ENCODE measurements around the gene COL8A1.
A peak's percentile ranks its signal among the peaks of the same experiment; 100 is the strongest.

The COL8A1 gene

DNA sequence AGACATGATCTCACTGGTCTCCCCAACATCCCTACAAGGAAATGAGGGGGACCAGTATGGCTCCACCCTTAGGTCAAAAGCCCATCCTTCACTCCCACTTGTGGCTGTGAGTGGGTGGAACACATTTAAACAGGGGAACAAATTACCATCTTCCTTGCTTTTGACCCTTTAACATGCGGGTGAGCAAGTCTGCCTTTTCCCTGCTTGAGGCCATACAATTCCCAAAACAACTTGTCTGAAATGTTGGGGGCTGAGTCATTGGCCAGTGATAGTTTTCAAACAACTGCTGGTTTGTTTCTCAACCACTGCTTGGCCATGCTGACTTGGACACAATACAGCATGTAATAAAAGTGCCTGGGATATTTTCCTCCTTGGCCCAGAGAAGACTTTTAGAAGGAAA lies 39.6 kb downstream of the COL8A1 start:
- no peak for FAIRE-seq

DNA sequence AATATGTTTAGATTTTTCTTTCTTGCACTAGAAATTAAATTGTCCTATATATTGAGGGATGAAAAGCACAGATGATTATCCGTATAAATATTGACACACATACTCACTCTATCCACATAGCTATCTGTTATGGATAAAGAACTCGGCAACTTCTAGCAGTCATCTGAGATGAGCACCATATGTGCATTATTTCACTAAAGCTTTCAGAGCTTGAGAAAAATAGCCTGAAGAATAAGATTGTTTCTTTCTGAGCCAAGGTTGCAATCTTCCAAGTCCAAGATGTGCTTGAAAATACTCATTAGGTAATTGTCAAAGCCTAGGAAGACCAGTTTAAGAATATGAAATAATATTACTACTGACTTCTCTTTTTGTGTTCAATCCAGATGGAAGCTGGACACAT lies 40.5 kb downstream of the COL8A1 start:
- no peak for FAIRE-seq

DNA sequence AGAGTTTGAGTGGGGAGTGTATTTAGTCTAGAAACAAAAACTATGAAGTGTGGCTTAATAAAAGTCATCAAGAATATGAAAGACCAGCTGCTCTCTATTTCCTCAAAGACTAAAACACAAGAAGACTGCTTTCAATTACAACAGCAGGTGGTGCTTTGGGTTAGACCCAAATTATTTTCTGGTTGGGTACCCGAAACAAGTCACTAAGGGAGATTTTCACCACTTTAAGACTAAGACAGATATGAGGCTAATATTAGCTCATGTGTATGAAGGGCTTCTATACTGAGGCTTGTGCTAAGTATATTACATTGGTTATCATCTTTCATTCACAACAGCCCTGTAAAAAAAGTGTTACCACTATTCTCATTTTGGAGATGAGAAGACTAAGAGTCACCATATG lies 43.1 kb downstream of the COL8A1 start:
- no peak for FAIRE-seq

DNA sequence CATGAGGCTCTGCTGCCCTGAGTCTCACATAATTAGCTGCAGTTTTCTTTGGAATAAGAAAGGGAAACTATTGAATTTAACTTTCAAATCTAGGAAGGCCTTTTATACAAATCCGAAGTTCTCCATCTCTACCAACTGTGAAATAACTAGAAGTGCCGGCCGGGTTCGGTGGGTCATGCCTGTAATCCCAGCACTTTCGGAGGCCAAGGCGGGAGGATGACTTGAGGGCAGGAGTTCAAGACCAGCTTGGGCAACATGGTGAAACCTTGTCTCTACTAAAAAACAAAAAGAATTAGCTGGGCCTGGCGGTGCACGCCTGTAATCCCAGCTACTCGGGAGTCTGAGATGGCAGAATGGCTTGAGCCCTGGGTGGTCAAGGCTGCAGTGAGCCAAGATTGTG lies 43.6 kb downstream of the COL8A1 start:
- FAIRE-seq = no peak

DNA sequence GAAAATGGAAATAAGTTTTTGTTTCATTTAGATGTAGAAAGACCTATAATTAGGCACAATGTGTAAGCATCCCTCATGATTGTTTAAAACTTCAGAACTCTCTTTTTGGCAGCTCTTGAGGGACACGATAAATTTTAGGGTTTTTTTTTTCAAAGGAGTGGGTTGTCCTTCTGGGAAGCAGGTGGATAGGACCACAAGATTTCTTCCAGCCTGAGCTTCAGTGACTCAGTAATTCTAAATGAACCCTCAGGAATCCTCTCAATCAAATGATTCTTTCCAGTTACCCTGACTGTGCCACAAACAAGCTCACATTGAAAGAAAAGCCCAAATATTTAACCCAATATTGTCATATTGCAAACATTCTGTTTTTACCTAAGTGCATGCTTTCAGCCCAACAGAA lies 45.1 kb downstream of the COL8A1 start:
- FAIRE-seq = no peak

DNA sequence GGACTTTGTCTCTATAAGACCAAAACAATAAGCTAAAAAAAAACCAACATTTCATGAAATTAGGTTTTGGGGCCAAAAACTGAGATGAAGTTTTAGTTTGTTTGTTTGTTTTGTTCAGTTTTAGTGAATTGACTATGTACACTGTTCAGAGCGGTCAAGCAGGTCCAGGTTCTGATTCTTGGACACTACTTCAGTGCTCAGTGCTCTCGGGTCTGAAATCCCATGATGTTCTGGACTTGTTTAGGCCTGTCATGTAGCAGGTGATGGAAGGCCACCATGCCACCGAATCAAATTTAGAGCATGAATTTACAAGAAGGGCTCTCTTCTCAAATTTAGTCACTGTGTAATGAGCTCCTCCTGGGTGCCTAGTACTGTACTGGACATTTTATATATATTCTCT lies 45.5 kb downstream of the COL8A1 start:
- no peak for FAIRE-seq

DNA sequence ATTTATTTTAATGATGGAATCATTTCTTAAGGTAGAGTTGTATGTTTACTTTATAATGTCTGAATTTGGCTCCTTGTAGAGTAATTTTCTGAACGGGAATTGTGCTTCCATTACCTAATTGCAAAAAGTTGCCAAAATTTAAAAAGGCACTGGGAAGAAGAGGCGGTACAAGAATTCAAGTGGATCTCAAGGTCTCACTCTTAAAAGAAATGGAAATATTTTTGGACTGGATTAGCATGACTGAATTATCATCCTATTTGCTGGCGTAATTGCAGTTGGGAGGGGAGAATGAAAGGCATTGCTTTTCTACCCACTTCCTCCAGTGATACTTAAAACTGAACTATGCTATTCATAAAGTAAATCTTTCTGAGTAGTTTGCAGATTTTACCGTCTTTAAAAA lies 46.2 kb downstream of the COL8A1 start:
- FAIRE-seq = no peak

DNA sequence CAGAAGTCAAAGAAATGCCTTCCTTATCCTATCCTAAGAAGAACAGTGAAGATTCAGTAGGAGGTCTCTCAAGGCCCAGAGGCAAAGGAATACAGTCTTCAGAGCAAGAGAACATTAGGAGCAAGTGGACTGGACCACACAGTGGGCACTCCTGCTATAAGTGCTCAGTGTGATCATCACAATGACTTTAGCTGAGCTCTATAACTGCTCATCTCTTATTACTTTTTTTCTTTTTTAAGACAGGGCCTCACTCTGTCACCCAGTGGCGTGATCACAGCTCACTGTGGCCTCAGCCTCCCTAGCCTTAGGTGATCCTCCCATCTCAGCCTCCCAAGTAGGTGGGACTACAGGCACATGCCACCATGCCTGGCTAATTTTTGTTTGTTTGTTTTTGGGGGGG lies 48.1 kb downstream of the COL8A1 start:
- no peak for FAIRE-seq

DNA sequence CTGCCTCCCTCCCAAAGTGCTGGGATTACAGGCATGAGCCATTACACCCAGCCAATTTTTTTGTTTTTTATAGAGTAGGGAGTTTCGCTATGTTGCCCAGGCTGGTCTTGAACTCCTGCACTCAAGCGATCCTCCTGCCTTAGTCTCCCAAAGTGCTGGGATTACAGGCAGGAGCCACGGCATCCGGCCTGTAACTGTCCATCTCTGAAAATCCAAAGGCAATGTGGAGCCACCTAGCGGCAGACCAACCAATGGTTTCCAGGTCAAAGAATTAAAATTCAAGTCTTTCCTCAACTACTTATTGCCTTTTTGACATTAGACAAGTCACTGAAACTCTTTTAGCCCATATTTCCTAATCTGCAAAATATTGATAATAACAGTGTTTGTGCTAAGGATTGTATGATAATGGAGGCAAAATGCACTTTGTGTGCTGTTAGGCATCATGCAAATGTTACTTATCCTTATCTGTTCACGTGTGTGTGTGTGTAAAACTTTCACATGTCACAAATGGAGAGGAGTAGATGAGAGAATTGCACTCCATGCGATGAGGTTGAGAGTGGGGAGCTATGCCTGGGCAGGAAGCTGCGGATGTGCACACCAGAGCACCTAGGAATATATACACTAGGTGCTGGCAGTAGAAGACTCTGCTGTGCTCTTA lies 48.7 kb downstream of the COL8A1 start:
- FAIRE-seq = no peak

DNA sequence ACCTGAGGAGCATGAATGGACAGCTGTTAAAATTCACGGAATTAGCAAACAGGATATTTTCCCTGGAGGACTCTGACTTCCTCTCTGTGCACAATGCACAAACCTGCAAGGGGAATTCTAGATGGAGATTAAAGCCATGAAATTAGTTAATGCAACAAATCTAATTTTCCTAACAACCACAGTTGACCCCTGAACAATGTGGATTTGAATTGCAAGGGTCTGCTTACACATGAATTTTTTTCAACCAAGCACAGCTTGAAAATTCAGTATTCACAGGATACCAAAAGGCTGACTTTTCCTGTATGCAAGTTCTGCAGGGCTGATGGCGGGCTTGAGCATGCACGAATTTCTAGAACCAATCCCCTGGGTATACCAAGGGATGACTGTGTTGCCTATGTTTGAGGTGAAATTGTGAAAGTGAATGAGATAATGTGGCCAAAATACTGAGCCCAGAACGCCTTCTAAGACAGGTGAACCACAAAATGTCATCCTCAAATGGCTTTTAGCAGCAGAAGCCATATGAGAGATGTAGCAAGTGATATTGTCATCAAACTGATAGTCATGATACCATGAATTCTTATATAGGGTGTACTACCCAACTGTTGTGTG lies 52.5 kb downstream of the COL8A1 start:
- no peak for FAIRE-seq

DNA sequence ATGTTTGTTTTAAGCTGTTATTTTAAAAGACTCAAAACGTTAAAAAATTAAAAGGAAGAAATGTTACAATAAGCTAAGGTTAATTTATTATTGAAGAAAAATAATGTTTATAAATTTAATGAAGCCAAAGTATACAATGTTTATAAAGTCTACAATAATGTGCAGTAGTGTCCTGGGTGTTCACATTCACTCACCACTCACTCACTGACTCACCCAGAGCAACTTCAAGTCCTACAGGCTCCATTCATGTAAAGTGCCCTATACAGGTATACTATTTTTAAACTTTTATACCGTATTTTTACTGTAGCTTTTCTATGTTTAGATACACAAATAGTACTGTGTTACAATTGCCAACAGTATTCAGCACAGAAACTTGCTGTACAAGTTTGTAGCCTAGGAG lies 55.2 kb downstream of the COL8A1 start:
- FAIRE-seq = peak; percentile 31

DNA sequence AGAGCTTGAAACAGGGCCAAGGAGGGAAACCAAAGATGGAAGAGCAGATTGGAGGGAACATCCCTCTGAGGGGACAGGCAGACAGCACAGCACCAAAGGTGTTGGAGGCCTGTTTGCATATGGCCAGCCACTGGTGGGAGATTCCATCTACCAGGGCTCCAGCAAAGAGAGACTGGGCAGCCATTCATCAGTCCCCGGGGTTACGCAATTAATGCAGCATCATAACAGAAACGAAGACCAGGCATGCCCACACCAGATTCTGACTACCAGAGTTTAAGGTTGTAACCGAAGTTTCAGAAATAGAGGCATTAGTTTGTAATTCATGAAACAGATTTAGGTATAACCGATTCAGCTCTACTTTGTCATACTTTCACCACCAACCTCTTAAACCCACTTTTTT lies 58.1 kb downstream of the COL8A1 start:
- FAIRE-seq = no peak

DNA sequence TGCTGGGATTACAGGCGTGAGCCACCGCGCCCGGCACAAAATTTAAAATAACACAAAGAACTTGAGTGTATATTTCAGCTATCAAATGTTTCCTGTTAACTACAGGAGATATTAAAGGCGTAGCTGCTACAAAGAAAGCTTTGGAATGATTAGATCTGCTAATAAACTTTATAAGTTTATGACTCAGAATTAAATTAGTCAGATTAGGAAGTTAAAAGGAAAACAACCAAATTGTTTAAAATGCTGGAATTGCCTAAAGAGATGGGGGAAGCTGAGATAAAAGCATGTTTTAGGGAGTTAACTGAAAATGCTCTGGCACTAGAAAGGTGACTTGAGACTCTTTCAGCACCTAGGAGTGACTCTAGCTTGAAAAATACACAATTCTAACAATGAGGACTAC lies 58.9 kb downstream of the COL8A1 start:
- no peak for FAIRE-seq

DNA sequence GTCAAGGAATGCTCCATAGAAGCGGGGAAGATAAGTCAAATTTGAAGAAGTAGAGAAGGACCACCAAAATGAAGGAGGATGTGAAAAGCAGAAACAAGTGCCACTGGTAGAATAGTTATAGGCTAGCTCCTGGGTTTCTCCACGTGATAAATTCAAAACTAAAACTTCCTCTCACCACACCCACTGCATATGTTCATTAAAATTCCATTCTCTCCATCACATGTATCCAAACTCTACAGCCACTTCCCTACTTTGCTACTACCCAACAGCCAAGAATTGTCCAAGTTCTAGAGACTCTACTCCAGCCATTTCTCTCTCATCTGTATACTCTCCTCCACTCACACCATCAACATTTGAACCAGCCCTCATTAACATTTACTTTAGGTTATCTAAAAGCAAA lies 60.5 kb downstream of the COL8A1 start:
- FAIRE-seq = no peak

DNA sequence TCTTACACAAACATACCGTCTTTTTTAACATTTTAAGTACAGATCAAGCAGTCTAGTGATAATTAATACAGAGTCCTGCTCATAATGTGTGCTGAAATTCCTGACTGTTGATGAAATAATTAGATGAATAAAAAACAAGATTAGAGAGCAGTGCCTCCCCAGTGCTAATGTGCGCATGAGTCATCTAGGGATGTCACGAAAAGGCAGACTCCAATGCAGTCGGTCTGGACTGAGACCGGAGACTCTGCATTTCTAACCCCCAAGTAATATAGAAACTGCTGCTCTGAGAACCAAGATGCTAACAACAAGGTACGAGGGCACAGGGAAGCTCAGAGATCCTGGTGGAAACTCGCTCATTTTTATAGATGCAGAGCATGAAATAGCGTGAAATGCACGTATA lies 61.4 kb downstream of the COL8A1 start:
- FAIRE-seq = no peak

DNA sequence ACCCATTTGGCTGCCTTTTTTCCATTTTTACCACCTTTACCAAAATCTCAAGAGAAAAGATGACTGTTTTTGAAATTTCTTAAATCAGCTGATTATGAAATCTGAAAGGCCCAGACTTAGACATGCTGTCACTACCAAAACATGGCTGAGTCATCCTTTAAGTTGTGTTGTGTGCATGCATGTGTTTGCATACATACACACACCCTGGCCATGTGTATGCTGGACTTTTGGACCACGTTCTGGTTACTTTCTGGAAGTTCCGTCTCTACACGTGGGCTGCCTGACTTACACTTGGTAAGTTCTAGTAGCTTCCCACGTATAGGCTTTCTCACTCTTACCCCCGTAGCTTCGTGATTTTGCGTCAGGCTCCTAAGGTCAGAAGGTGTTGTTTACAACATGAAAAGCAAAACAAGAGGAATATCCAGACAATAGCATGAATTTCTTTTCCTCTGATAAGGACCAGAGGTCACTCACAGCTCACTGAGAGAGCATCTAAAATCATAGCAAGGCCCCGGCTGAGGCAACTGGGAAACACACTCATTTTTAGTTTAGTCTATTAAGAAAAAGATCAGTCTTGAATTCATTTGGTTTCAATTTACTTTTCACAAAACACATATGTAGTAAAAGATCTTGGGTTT lies 62.4 kb downstream of the COL8A1 start:
- FAIRE-seq = no peak

DNA sequence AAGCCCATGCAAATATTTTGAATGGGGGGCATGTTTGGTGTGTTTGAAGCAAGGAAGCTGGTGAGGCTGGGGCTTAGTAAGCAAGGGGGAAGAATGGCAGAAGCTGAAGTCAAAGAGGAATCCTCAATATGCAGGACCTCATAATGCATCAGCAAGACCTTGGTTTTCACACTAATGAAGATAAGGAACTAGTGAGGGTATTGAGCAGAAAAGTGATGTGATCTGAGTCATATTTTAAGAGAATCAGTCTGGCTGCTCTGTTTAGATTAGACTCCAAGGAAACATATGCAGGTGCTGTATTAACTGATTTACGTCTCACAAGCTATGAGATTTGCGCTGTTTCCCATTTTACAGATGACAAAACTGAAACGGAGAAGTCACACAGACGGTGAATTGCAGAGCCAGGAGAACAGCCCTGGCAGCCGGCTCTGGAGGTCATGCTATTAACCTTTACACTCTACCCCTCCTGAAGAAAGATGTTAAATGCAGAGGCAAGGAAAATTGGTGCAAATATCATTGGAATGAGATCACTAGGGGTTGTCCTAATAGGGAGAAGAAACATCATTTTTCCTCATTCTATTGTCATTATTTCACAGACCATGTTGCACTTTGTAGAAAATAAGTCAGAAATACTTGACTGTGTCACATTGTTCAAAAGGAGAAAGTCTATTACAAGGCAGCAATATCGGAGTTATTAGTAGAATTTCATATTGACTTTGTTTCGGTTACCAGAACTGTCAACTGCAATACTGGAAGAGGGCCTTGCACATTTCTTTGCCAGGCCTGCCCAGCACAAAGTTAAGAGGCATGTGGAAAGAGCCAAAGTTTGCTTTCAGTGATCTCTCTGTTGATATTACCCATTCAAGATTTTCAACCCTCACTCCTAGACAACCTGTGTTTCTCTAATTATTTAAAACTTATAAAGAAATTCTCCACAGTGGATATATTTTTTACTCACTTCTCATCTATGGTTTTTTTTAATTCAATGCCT lies 64.9 kb downstream of the COL8A1 start:
- FAIRE-seq = no peak

DNA sequence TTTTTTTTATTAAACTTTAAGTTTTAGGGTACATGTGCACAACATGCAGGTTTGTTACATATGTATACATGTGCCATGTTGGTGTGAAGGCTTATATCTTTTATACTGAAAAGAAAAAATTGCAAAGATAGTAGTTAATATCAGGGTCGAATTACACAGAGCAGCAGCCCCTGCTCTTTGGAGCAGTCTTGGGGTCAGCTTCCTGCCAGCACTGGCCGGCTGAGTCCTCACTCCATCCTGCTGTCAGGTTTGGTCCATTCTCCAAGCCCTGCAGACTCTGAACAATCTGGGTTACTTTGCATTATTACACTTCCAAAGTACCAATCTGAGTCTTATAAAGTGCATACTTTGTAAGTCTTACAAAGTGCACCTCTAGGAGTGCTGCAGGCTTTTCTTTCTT lies 66.0 kb downstream of the COL8A1 start:
- no peak for FAIRE-seq

DNA sequence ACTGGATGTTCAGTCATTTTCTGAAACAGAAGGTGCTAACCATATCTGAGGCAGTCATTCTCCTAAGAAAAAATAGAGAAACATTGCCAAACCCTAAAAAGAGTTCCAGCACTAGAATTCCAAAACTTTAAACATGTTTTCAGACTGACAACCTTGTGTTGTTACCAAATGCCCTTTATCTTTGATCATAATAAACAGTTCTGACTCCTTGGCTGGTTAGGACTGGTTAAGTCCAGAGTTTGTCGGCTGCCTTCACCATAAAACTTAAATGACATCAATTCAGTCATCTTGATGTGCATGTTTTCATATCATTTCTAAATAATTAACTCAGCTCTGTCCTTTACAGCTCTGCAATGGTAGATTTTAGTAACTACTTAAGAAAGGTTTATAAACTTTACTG lies 68.0 kb downstream of the COL8A1 start:
- FAIRE-seq = no peak

DNA sequence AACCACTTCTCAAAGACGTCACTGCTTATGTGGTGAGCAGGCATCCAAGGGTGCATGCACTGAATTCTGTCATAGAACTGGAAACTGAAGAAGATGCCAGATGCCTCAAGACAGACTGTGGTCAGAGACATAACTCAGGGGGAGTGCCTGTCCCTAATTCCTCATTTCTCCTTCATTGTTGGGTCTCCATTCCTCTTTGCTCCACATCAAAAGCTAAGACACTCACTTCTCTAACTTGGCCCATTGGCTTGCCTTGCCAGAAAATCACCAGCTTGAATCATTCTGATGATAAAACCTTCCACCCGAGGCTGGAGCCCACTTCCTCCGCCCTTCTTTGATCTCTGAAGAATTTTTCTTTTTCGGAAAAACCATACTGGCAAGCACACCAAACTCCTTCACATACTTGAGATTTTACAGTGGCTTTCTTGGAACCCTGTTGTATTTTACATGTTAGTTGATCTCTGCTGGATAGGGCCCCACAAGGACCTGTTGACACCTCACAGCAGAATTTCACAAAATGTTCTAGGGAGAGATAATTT lies 69.9 kb downstream of the COL8A1 start:
- no peak for FAIRE-seq

DNA sequence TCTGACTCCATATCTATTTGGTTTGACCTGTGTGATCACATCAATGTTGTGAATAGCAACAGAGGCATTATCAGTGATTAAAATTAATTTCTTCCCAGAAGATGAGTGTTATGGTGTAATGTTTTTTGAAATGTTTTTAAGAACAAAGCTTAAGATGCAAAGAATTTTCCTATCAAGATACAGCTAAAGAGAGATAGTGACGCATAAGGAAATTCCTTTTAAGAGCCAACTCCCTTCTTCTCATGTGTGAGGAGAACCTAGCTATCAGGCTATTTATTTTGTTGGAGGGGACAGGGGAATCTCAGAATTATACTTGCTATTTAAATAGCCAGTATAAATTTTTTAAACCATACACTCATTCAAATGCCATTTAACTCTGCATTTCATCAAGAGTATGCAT lies 71.3 kb downstream of the COL8A1 start:
- no peak for FAIRE-seq

DNA sequence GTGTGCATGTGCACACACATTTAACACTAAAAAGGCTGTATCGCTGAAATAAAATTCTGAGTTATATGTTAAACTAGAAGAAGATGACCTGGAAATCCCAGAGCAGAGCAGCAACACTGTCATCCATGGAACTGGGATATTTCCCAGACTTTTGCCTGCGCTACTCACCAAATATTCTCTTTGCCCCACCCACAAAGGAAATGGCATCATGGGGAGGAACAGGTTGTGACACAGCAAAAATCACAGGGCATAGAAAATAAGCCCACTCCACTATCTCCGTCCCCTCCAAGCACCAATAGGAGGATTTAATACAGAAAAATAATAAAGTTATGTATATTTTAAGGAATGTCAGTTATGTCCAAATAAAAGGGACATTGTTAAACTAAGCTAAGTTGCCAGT lies 71.7 kb downstream of the COL8A1 start:
- no peak for FAIRE-seq

DNA sequence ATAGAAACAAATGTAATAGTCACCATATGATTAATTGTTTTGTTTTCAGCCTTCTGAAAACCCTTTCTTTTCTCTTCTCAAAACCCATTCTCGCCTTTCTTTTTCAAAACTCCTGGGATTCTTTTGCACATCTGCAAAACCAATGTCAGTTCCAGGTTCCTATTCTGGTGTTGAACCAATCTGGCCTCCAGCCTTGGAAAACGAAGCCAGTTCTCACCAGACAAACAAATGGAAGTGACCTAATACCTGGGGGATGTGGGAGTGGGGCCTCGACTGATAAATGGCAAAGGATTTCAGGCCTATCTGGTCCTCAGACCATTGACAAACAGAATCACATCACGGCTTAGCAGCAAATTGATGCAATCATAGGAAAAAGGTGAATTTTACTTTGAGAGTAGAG lies 73.0 kb downstream of the COL8A1 start:
- FAIRE-seq = no peak
